Nephron progenitor cell (in vitro differentiated cells): ENCODE measurements around the gene CERK.
A peak's percentile ranks its signal among the peaks of the same experiment; 100 is the strongest.

ENCODE experiments used
- DNase-seq: peaks from one replicate; pipeline ENCODE4 v3.0.0; 2021
- H3K27ac Mint-ChIP-seq: 2 replicates; pipeline ENCODE4 v1.8.0; 2021; ENCODE audit warnings: mild to moderate bottlenecking, moderate library complexity, mixed read lengths
- H3K27me3 Mint-ChIP-seq: 2 replicates; pipeline ENCODE4 v1.8.0; 2021; ENCODE audit warnings: mild to moderate bottlenecking, low read depth, mixed read lengths; ENCODE audit not compliant: poor library complexity
- H3K36me3 Mint-ChIP-seq: 2 replicates; pipeline ENCODE4 v1.8.0; 2021; ENCODE audit warnings: low read depth, mixed read lengths
- H3K4me1 Mint-ChIP-seq: 2 replicates; pipeline ENCODE4 v1.8.0; 2021; ENCODE audit warnings: mixed read lengths
- H3K4me3 Mint-ChIP-seq: 2 replicates; pipeline ENCODE4 v1.8.0; 2021; ENCODE audit warnings: mild to moderate bottlenecking, moderate library complexity, mixed read lengths
- H3K9me3 Mint-ChIP-seq: 2 replicates; pipeline ENCODE4 v1.8.0; 2021; ENCODE audit warnings: mild to moderate bottlenecking, moderate library complexity, mixed read lengths
- TF ChIP-seq, protein P1 (sequence below): fragments of 200-600 bp; sonication (generic); IDR thresholded peaks from 2 replicates; pipeline ENCODE4 v1.5.0; 2021; ENCODE audit warnings: antibody characterized with exemption

Gene CERK

DNA sequence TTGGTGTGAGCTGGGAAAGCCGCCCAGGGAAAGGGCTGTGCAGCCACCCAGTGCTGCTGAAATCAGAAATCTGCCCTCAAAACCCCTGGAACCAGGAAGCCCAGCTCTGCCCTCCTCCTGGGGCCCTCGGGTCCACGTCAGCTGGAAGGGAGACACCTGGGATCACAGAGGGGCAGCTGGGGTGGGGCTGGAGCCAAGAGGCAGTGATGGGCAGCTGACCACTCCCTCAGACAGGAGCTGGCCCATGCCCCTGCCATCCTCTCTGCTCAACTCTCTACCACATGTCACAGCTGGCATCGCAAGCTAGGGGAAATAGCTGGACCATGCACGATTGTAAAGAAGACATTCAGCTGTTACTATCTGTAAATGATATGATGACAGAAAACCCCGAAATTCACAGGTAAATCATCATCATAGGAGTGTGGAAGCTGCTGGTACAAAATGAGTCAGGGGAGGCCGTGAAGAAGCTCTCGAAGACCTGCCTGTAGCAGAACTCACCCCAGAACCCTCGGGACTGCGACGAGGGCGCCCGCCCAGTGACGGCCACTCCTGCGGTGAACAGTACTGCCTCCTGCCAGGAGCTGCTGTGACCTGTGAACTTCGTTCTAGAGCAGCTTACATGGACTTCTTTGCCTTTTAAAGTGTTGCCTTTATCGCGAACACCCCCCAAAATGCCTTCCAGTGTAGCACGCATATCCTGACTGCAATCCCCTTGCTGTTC lies 55.9 kb downstream of the CERK start:
- Mint-ChIP-seq H3K9me3 (no peaks in the 10 kb centered on the region), H3K27me3 (no peaks in the 10 kb centered on the region), H3K4me3 (no peak overlapping the region), H3K36me3 (peaks cover 11% of the 10 kb centered on the region), H3K27ac (peak overlapping the region; percentile 57), H3K4me1 (peaks cover 4% of the 10 kb centered on the region)
- TF ChIP-seq, protein P1, sequence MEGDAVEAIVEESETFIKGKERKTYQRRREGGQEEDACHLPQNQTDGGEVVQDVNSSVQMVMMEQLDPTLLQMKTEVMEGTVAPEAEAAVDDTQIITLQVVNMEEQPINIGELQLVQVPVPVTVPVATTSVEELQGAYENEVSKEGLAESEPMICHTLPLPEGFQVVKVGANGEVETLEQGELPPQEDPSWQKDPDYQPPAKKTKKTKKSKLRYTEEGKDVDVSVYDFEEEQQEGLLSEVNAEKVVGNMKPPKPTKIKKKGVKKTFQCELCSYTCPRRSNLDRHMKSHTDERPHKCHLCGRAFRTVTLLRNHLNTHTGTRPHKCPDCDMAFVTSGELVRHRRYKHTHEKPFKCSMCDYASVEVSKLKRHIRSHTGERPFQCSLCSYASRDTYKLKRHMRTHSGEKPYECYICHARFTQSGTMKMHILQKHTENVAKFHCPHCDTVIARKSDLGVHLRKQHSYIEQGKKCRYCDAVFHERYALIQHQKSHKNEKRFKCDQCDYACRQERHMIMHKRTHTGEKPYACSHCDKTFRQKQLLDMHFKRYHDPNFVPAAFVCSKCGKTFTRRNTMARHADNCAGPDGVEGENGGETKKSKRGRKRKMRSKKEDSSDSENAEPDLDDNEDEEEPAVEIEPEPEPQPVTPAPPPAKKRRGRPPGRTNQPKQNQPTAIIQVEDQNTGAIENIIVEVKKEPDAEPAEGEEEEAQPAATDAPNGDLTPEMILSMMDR, result no peak
- DNase-seq, result no peak

DNA sequence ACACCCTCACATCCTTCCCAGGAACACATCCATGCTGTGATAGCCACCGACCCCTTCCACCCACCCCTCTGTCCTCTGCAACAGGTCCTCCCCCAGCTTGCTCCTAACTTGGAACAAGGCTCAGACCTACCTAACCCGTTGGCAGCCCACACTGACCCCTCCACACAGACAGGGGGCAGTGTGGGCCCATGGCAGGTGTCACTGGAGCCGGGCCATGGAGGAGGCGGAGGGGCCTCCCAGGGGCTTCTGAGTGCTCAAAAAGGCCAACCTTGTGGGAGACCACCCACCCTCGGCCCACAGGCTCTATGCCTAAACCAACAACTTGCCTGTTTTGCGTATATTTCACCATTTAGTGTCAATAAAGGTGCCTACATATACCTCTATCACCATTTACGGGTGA lies 57.0 kb downstream of the CERK start:
- no peak for DNase-seq
- peaks cover 5% of the 10 kb centered on the region for H3K36me3 Mint-ChIP-seq

DNA sequence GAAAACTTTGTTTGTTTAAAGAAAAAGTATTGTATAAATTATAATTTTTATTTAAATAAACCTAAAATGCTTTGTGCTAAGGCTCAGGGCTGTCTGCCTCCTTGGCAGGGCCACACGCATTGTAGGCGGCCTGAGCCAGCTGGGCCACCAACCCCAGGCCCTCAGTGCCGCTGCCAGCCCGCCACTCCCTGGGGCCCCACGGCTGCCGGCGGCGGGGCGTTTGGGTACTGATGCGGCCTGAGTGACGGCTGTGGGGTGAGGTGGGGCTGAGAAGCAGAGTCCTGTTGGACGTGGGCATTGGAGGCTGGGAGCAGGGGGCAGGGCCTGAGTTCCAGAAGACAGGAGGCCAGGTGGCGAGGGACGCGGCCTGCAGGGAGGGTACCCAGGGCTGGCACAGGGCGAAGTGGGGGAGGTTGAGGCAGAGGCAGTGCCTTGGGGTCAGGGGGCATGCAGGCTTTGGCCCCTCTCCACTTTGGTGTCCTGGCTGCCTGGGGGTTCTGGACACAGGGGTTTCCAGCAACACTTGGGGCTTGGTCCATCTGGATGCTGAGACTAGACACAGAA lies 58.3 kb downstream of the CERK start:
- TF ChIP-seq, protein P1, result no peak
- no peaks in the 10 kb centered on the region for H3K36me3 Mint-ChIP-seq
- no peaks in the 10 kb centered on the region for H3K9me3 Mint-ChIP-seq
- no peak overlapping the region for H3K27ac Mint-ChIP-seq
- H3K27me3 Mint-ChIP-seq, result no peaks in the 10 kb centered on the region
- H3K4me1 Mint-ChIP-seq, result no peaks in the 10 kb centered on the region
- no peak overlapping the region for H3K4me3 Mint-ChIP-seq
- no peak for DNase-seq

More for the DNA sequence above, 57.0 kb downstream of the CERK start:
- Mint-ChIP-seq H3K4me1 (peaks cover 4% of the 10 kb centered on the region), H3K27ac (no peak overlapping the region), H3K27me3 (no peaks in the 10 kb centered on the region), H3K9me3 (no peaks in the 10 kb centered on the region), H3K4me3 (no peak overlapping the region)
- TF ChIP-seq, protein P1, result no peak

DNA sequence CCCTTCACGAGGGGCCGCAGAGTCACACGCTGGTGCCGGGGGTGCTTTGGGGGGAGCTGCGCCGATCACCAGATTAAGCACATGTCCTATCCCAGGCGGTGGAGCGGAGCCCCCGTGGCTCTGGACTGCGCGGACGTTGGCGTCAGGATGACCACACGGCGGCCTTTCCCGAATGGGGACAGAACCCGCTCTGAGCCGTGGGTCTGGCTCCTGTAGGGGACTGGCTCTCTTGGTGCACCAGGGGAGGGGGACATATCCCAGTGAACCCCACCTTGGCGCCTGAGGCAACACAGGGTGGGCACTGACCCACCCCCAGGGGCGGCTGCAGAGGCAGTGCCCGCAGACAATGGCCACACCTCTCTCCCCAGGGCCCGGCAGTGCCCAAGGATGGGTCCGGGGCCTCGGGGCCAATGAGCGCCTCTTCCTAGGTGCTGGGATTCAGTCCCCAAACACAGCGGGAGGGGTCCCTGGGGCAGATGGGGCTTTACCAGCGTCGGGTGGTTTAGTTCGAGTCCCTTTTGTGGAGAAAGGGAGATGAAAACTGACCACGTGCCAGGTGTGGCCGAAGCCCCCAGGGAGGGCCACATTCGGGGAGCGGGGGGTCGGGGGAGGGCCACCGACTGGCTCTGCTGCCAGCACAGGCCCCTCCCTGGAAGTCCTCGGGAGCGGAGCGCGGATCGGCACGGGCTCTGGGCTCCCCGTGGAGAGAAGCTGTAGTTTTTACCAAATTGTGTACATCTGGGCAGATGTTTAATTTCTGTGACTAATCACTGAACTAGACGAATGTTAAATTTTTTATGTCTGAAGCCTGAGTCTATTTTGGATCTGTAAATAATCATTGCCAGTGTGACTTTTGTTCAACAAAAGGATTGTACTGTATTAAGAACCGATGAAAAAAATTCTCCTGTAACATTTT lies 59.0 kb downstream of the CERK start:
- H3K4me1 Mint-ChIP-seq, result no peaks in the 10 kb centered on the region

DNA sequence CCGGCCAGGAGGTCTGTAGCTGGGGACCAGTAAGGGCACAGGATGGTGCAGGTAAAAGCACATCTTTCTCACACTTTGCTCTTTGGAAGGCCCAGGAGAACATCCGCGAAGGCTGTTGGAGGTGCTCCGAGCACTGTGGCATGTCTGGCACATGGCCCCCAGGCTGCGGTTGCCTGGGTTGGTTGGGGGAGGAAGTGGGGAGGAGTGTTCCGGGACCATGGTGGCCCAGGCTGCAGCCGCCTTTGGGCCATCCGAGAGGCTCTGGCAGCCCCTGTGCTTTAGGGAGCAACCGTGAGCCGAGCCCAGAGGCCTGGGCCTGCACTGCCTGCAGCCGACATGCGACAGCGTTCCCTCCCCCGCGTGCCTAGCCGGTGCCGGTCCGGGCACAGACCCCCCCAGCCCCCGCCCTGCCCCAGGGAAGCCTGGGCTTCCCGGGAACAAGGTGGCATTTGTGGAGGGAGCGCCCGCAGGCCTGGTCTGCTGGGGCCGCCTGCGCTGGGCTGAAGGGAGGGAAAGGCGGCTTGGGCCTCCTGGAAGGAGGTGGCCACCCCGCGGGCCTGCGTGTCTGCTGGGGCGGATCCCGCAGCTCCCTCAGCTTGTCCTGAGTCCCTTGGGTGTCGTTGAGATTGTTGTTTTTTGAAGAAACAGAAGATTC lies 59.9 kb downstream of the CERK start:
- no peaks in the 10 kb centered on the region for H3K27me3 Mint-ChIP-seq
- no peaks in the 10 kb centered on the region for H3K36me3 Mint-ChIP-seq
- H3K27ac Mint-ChIP-seq, result no peak overlapping the region
- no peak overlapping the region for H3K4me3 Mint-ChIP-seq
- H3K9me3 Mint-ChIP-seq, result no peaks in the 10 kb centered on the region
- DNase-seq, result no peak
- no peaks in the 10 kb centered on the region for H3K4me1 Mint-ChIP-seq
- TF ChIP-seq, protein P1, result no peak

More for the DNA sequence above, 59.0 kb downstream of the CERK start:
- Mint-ChIP-seq H3K9me3 (no peaks in the 10 kb centered on the region), H3K27me3 (no peaks in the 10 kb centered on the region), H3K4me3 (no peak overlapping the region), H3K27ac (peak overlapping the region; percentile 89), H3K36me3 (no peaks in the 10 kb centered on the region)
- no peak for DNase-seq
- TF ChIP-seq, protein P1, result no peak
